Coronary artery (tissue), 2 donors: ENCODE data around the gene GATAD1.
"Not testable (repeated sequence)": the region's sequence is repeated elsewhere in the genome, so short reads cannot be mapped to it uniquely, and the experiment has no call there.

Experiments used
- DNase-seq: peaks from one replicate; pipeline ENCODE4 v3.0.0-alpha.2; 2017; ENCODE audit warnings: low spot score
- H3K27ac ChIP-seq, 2 donors: fragments of 200-600 bp; sonication (generic); one replicate each; pipeline ENCODE4 v1.5.1; 2016 to 2019
- H3K4me3 ChIP-seq: fragments of 200-600 bp; sonication (generic); 2 replicates; pipeline ENCODE4 v1.5.1; 2016; ENCODE audit warnings: mild to moderate bottlenecking, moderate library complexity
- TF ChIP-seq, protein P1 (sequence below): fragments of 200-600 bp; sonication (generic); IDR thresholded peaks from one replicate; pipeline ENCODE4 v1.5.1; 2019; ENCODE audit warnings: antibody characterized with exemption

Gene GATAD1

DNA sequence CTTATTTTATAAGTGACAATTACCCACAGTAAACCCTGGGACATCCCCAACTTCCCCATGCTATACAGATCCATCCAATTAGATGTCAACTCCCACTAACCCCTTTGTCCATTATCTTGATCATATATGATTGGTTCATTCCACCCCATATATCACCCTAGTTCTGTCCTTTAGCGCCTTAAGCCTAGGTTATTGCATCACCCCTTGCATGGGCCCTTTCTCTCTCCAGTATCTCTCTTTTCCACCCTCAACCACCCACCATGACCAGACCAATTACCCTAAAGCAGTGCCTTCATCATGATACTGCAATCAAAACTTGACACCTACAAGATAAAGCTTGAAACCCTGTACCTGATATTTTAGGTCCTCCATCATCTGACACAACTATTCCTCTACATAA, 37.9 kb upstream of the GATAD1 start:
- TF ChIP-seq, protein P1, sequence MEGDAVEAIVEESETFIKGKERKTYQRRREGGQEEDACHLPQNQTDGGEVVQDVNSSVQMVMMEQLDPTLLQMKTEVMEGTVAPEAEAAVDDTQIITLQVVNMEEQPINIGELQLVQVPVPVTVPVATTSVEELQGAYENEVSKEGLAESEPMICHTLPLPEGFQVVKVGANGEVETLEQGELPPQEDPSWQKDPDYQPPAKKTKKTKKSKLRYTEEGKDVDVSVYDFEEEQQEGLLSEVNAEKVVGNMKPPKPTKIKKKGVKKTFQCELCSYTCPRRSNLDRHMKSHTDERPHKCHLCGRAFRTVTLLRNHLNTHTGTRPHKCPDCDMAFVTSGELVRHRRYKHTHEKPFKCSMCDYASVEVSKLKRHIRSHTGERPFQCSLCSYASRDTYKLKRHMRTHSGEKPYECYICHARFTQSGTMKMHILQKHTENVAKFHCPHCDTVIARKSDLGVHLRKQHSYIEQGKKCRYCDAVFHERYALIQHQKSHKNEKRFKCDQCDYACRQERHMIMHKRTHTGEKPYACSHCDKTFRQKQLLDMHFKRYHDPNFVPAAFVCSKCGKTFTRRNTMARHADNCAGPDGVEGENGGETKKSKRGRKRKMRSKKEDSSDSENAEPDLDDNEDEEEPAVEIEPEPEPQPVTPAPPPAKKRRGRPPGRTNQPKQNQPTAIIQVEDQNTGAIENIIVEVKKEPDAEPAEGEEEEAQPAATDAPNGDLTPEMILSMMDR: no peak
- DNase-seq: no peak

DNA sequence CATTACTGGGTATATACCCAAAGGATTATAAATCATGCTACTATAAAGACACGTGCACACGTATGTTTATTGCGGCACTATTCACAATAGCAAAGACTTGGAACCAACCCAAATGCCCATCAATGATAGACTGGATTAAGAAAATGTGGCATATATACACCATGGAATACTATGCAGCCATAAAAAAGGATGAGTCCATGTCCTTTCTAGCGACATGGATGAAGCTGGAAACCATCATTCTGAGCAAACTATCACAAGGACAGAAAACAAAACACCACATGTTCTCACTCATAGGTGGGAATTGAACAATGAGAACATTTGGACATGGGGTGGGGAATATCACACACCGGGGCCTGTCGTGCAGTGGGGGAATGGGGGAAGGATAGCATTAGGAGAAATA, 37.1 kb upstream of the GATAD1 start:
- H3K4me3 ChIP-seq, H3K27ac ChIP-seq, DNase-seq: not testable (repeated sequence)

More for the DNA sequence above, 37.9 kb upstream of the GATAD1 start:
- H3K27ac ChIP-seq: no peak overlapping the region
- H3K4me3 ChIP-seq: no peak overlapping the region

DNA sequence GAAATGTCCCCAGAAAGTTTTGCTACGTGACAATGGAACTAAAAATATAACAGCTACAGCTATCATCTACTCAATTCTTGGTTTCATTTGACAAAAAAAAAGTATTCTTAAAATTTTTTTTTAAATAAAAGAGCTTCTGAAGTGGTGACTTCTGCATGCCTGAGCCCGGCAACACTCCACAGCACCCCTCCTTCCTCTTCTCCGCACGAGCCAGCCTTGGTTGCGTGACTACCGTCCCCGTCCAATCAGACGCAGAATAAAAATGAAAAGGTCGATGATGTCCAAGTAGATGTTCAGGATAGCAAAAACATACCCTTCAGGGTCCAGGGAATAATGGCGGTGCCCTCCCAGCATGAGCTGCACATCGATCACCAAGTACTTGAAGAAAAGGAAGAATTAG, 34.5 kb upstream of the GATAD1 start:
- TF ChIP-seq, protein P1: no peak
- no peak overlapping the region for H3K27ac ChIP-seq
- no peak overlapping the region for H3K4me3 ChIP-seq
- DNase-seq: no peak

DNA sequence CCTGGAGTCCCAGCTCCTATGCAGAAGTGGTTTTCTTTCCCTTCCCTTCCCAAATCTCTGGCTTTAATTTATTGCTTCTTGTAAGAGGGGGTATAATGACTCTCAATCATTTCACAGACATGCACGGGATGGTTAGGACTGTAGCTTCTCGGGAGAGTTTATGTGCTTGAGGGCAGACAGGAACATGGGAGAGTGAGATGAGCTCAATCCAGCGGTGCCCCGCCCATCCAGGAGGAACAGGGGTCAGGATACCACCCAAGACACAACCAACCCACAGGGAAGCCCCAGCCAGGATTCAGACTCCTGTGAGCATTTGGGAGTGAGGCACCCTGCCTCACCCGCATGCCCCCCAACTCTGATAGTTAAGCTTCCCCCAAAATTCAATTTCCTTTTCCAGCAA, 33.7 kb upstream of the GATAD1 start:
- TF ChIP-seq, protein P1: no peak
- no peak overlapping the region for H3K27ac ChIP-seq
- no peak for DNase-seq
- H3K4me3 ChIP-seq: no peak overlapping the region

DNA sequence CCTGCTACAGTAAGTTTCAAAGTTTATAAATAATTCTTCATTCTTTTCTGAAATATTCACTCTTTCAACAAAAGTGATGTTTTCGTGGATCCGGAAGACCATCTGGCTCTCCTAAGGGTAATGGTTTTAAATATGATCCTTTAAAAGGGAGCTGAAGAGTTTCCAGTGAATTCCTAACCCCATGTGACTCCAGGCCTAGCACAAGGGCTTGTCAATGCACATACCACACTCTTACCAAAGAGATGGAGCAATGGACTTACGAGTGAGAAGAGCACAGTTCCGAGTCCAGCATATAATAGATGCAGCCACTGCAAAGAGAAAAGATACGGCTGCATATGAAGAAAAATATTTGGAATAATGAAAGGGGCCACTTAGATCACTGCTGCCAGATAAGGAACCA, 32.1 kb upstream of the GATAD1 start:
- no peak overlapping the region for H3K27ac ChIP-seq
- TF ChIP-seq, protein P1: no peak
- DNase-seq: no peak
- H3K4me3 ChIP-seq: no peak overlapping the region

DNA sequence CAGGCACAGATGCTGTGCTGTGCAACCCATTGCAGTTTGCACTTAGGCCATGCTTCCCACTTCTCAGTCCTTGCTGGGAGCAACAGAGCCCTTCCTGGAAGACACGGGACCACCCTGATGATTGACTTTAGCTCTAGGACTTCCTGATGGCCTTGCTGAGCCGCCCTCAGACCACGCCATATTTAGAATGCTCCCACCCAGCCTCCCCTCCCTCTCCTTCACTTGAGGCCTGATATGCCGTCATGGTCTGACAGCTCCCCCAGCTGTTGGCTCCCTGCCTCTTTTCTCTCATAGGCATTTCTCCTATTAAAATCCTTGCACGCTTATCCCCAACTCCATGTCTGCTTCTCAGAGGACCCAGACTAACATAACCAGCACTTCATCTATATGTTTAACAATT, 29.4 kb upstream of the GATAD1 start:
- DNase-seq: no peak

DNA sequence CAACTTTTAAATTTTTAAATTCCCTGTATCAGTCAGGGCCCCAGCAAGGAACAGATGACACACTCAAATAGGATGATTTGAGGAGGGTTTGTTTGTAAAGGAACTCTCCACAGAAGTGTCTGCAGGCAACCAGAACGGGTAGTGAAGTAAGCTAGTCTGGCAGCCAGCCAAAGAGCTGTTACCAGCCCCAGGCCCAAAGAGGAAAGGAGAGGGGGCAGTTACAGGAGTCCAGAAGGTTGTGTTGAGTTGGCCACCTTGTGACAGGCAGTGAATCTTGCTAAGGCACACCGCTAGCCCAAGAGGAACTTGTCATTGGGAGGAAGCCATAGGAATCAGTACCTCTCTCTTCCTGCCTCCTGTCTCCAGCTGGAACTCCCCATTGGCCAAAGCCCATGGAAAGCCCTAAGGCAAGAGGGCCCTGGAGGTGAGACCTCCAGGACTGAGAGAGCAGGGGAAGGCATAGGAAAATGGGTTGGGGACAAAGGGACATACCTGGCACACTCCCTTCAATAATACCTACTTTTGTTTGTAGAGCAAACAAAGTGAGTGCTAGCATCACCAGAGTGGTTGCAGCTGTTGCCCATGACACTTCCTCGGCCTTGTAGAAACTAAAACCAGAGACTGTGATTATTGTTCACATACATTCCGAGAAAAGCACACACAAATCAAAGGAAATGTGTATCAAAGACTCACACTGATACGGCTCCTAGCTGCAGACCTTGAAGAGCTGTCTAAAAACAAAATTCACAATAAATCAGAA, 25.4 kb upstream of the GATAD1 start:
- TF ChIP-seq, protein P1: no peak
- no peak for DNase-seq
- Histone ChIP-seq H3K4me3 (no peak overlapping the region), H3K27ac (no peak overlapping the region)

More for the DNA sequence above, 29.4 kb upstream of the GATAD1 start:
- Histone ChIP-seq H3K4me3 (no peak overlapping the region), H3K27ac (no peak overlapping the region)
- TF ChIP-seq, protein P1: no peak
